GM23338 (cell line): ENCODE measurements around the gene ZFHX3. TPM values are rescaled to one million over a fixed set of nuclear protein-coding genes. Genes with fewer than 3 reads are reported as not detected.
A peak's percentile ranks its signal among the peaks of the same experiment; 100 is the strongest.

Experiments
- ATAC-seq: fragments of 200-7000 bp; cut with Tn5 transposase; 3 replicates; pipeline ENCODE4 v1.9.1; 2020
- DNase-seq: peaks from one replicate; pipeline ENCODE4 v3.0.0-alpha.2; 2015; ENCODE audit warnings: low spot score
- H2AFZ ChIP-seq: fragments of 200-600 bp; sonication (generic); 2 replicates; pipeline ENCODE4 v1.8.0; 2016; ENCODE audit warnings: antibody characterized with exemption, mild to moderate bottlenecking, moderate library complexity
- H3F3A ChIP-seq: fragments of 200-600 bp; sonication (generic); replicated peaks from 2 replicates; pipeline ENCODE4 v1.8.0; 2017; ENCODE audit warnings: antibody characterized with exemption, mixed run types, low read depth
- H3K27ac ChIP-seq: fragments of 200-600 bp; sonication (generic); 2 replicates; pipeline ENCODE4 v1.6.1; 2016; ENCODE audit warnings: low read depth
- H3K27me3 ChIP-seq: fragments of 200-600 bp; sonication (generic); 2 replicates; pipeline ENCODE4 v1.8.0; 2016; ENCODE audit warnings: mild to moderate bottlenecking, mixed run types, moderate library complexity; ENCODE audit not compliant: insufficient read depth
- H3K36me3 ChIP-seq: fragments of 200-600 bp; sonication (generic); 2 replicates; pipeline ENCODE4 v1.8.0; 2016; ENCODE audit warnings: mild to moderate bottlenecking; ENCODE audit not compliant: insufficient read depth
- H3K4me1 ChIP-seq: fragments of 200-600 bp; sonication (generic); 2 replicates; pipeline ENCODE4 v1.8.0; 2016; ENCODE audit warnings: mild to moderate bottlenecking, moderate library complexity; ENCODE audit not compliant: insufficient read depth
- H3K4me2 ChIP-seq: fragments of 200-600 bp; sonication (generic); 2 replicates; pipeline ENCODE4 v1.7.1; 2017; ENCODE audit warnings: mixed run types
- H3K4me3 ChIP-seq: fragments of 200-600 bp; sonication (generic); 2 replicates; pipeline ENCODE4 v1.6.1; 2016; ENCODE audit warnings: mixed run types
- H3K79me2 ChIP-seq: fragments of 200-600 bp; sonication (generic); replicated peaks from 2 replicates; pipeline ENCODE4 v1.8.0; 2017; ENCODE audit warnings: mild to moderate bottlenecking; ENCODE audit not compliant: insufficient read depth
- H3K9me2 ChIP-seq: fragments of 200-600 bp; sonication (generic); 2 replicates; pipeline ENCODE4 v1.8.0; 2017; ENCODE audit not compliant: insufficient read depth
- H4K20me1 ChIP-seq: fragments of 200-600 bp; sonication (generic); replicated peaks from 2 replicates; pipeline ENCODE4 v1.8.0; 2017; ENCODE audit warnings: mild to moderate bottlenecking; ENCODE audit not compliant: insufficient read depth
- H3K27ac Mint-ChIP-seq: 2 replicates; pipeline ENCODE4 v1.8.0; 2020; ENCODE audit warnings: inconsistent platforms, mild to moderate bottlenecking, moderate library complexity, mixed read lengths
- H3K27me3 Mint-ChIP-seq: 3 replicates; pipeline ENCODE4 v1.8.0; 2022; ENCODE audit warnings: low read depth, mild to moderate bottlenecking, moderate library complexity, mixed read lengths, inconsistent platforms; ENCODE audit not compliant: insufficient read depth, poor library complexity
- H3K36me3 Mint-ChIP-seq: 3 replicates; pipeline ENCODE4 v1.8.0; 2021; ENCODE audit warnings: low read depth, mild to moderate bottlenecking, inconsistent platforms, moderate library complexity, mixed read lengths
- H3K4me1 Mint-ChIP-seq: 3 replicates; pipeline ENCODE4 v1.8.0; 2020; ENCODE audit warnings: mild to moderate bottlenecking, inconsistent platforms, mixed read lengths
- H3K4me3 Mint-ChIP-seq: 3 replicates; pipeline ENCODE4 v1.8.0; 2021; ENCODE audit warnings: moderate library complexity, mild to moderate bottlenecking, inconsistent platforms, mixed read lengths
- H3K9me3 Mint-ChIP-seq: 3 replicates; pipeline ENCODE4 v1.8.0; 2020; ENCODE audit warnings: moderate library complexity, mild to moderate bottlenecking, inconsistent platforms, mixed read lengths
- CREB1 ChIP-seq: fragments of 250-450 bp; sonication (Bioruptor Pico); IDR thresholded peaks from 2 replicates; pipeline ENCODE4 v1.5.0; 2020; ENCODE audit warnings: low read depth, mild to moderate bottlenecking, moderate library complexity
- CTCF ChIP-seq, 2 experiments: fragments of 200-600 bp in 1 of 2; sonication (generic) in 1 of 2; conservative IDR thresholded peaks; 2 replicates each; pipeline versions ENCODE4 v1.5.1 to v1.6.1; 2016 to 2017; ENCODE audit warnings: antibody characterized with exemption in 2 of 2, low read depth in 2 of 2, mild to moderate bottlenecking in 2 of 2, moderate library complexity in 1 of 2
- ETS1 ChIP-seq: IDR thresholded peaks from 2 replicates; pipeline ENCODE4 v1.6.1; 2016; ENCODE audit warnings: antibody characterized with exemption
- EZH2 ChIP-seq: fragments of 200-600 bp; sonication (generic); IDR thresholded peaks from one replicate; pipeline ENCODE4 v1.8.0; 2017; ENCODE audit warnings: antibody characterized with exemption, mild to moderate bottlenecking, low read depth; ENCODE audit not compliant: unreplicated experiment
- EZH2phosphoT487 ChIP-seq: fragments of 200-600 bp; sonication (generic); IDR thresholded peaks from one replicate; pipeline ENCODE4 v1.8.1; 2018; ENCODE audit warnings: antibody characterized with exemption; ENCODE audit not compliant: unreplicated experiment
- JUNB ChIP-seq: IDR thresholded peaks from one replicate; pipeline ENCODE4 v1.6.1; 2016; ENCODE audit warnings: antibody characterized with exemption; ENCODE audit not compliant: unreplicated experiment
- NANOG ChIP-seq: IDR thresholded peaks from 2 replicates; pipeline ENCODE4 v1.6.1; 2016; ENCODE audit warnings: antibody characterized with exemption, borderline replicate concordance
- POLR2AphosphoS5 ChIP-seq: IDR thresholded peaks from 2 replicates; pipeline ENCODE4 v1.6.1; 2016; ENCODE audit warnings: antibody characterized with exemption, low read depth
- STAT1 ChIP-seq: IDR thresholded peaks from one replicate; pipeline ENCODE4 v1.6.1; 2016; ENCODE audit warnings: antibody characterized with exemption; ENCODE audit not compliant: unreplicated experiment
- ZNF114 ChIP-seq: fragments of 250-450 bp; sonication (Bioruptor Pico); IDR thresholded peaks from 2 replicates; pipeline ENCODE4 v1.5.0; 2020; ENCODE audit warnings: mild to moderate bottlenecking, moderate library complexity
- ZNF331 ChIP-seq: fragments of 250-450 bp; sonication (Bioruptor Pico); IDR thresholded peaks from 2 replicates; pipeline ENCODE4 v1.5.0; 2020; ENCODE audit warnings: low read depth, mild to moderate bottlenecking, moderate library complexity
- polyA plus RNA-seq: library from polyadenylated mRNA; unstranded; fragments of >200 nt; fragmentation: Nextera tagmentation; extraction: Ambion mirVana; gene quantifications from 2 replicates; pipeline ENCODE4 v1.2.1, GENCODE V29; 2016
- total RNA-seq: library from RNA; depleted of rRNA; stranded (reverse); fragments of >200 nt; shearing (Covaris generic); gene quantifications from 2 replicates; pipeline ENCODE4 v1.2.3, GENCODE V29; 2014
- TF ChIP-seq, protein P1 (sequence below): IDR thresholded peaks from one replicate; pipeline ENCODE4 v1.6.1; 2018; ENCODE audit warnings: antibody characterized with exemption; ENCODE audit not compliant: unreplicated experiment
- TF ChIP-seq, protein P2 (sequence below): fragments of 250-450 bp; sonication (Bioruptor Pico); IDR thresholded peaks from 2 replicates; pipeline ENCODE4 v1.5.0; 2020; ENCODE audit warnings: mild to moderate bottlenecking, moderate library complexity

The ZFHX3 gene
- total and polyA plus RNA-seq, 2 experiments from 2014 or later, result 1.0 to 1.5 TPM

DNA sequence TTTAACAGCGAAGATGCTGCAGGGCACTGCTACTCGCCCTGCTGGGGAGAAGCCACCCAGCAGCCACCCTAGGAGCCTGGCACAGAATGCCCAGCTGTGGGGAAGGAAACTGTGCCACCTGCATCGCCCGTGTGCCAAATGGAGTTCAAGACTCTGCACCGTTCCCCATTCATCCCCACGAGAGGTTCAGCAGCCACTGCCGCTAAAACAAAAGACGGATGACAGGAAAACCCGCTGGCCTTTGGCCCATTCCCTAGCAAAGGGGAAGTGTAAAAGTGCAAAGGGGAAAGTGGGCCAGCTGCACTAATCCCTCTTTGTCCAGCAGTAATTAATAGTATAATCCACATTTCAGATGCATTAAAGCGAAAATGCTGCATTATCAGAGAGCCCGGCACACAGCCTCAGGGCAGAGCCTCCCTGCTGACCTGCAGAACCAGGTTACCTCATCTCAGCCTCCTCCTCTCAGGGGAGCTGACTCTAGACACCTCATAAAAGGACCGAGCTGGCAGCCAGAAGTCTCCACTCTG is 37.7 kb downstream of the ZFHX3 start:
- Mint-ChIP-seq H3K36me3 (no peaks in the 10 kb centered on the region), H3K4me3 (no peak overlapping the region), H3K4me1 (peaks cover 13% of the 10 kb centered on the region), H3K27me3 (peaks cover 2% of the 10 kb centered on the region), H3K27ac (no peak overlapping the region), H3K9me3 (no peaks in the 10 kb centered on the region)
- Histone ChIP-seq H3K4me2 (no peak overlapping the region), H3K79me2 (no peaks in the 10 kb centered on the region), H3K4me3 (no peak overlapping the region), H3F3A (no peaks in the 10 kb centered on the region), H3K27me3 (no peaks in the 10 kb centered on the region), H2AFZ (no peak overlapping the region), H3K9me2 (no peaks in the 10 kb centered on the region), H3K27ac (no peak overlapping the region), H3K4me1 (no peaks in the 10 kb centered on the region; the same call in 1 of the 2 replicates), H4K20me1 (no peaks in the 10 kb centered on the region), H3K36me3 (no peaks in the 10 kb centered on the region)
- TF ChIP-seq NANOG, result no peak
- TF ChIP-seq EZH2, result no peak
- TF ChIP-seq EZH2phosphoT487, result no peak
- no peak for TF ChIP-seq ETS1
- TF ChIP-seq, protein P1, sequence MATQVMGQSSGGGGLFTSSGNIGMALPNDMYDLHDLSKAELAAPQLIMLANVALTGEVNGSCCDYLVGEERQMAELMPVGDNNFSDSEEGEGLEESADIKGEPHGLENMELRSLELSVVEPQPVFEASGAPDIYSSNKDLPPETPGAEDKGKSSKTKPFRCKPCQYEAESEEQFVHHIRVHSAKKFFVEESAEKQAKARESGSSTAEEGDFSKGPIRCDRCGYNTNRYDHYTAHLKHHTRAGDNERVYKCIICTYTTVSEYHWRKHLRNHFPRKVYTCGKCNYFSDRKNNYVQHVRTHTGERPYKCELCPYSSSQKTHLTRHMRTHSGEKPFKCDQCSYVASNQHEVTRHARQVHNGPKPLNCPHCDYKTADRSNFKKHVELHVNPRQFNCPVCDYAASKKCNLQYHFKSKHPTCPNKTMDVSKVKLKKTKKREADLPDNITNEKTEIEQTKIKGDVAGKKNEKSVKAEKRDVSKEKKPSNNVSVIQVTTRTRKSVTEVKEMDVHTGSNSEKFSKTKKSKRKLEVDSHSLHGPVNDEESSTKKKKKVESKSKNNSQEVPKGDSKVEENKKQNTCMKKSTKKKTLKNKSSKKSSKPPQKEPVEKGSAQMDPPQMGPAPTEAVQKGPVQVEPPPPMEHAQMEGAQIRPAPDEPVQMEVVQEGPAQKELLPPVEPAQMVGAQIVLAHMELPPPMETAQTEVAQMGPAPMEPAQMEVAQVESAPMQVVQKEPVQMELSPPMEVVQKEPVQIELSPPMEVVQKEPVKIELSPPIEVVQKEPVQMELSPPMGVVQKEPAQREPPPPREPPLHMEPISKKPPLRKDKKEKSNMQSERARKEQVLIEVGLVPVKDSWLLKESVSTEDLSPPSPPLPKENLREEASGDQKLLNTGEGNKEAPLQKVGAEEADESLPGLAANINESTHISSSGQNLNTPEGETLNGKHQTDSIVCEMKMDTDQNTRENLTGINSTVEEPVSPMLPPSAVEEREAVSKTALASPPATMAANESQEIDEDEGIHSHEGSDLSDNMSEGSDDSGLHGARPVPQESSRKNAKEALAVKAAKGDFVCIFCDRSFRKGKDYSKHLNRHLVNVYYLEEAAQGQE, result no peak
- TF ChIP-seq CREB1 (CRISPR knock-in tag), result no peak
- no peak for TF ChIP-seq CTCF (conservative IDR thresholded peaks at IDR 0.05; ENCODE audit: low read depth in 2 of 2)
- no peak for TF ChIP-seq POLR2AphosphoS5
- TF ChIP-seq ZNF114 (CRISPR knock-in tag), result no peak
- TF ChIP-seq ZNF331 (CRISPR knock-in tag), result no peak
- TF ChIP-seq, protein P2, sequence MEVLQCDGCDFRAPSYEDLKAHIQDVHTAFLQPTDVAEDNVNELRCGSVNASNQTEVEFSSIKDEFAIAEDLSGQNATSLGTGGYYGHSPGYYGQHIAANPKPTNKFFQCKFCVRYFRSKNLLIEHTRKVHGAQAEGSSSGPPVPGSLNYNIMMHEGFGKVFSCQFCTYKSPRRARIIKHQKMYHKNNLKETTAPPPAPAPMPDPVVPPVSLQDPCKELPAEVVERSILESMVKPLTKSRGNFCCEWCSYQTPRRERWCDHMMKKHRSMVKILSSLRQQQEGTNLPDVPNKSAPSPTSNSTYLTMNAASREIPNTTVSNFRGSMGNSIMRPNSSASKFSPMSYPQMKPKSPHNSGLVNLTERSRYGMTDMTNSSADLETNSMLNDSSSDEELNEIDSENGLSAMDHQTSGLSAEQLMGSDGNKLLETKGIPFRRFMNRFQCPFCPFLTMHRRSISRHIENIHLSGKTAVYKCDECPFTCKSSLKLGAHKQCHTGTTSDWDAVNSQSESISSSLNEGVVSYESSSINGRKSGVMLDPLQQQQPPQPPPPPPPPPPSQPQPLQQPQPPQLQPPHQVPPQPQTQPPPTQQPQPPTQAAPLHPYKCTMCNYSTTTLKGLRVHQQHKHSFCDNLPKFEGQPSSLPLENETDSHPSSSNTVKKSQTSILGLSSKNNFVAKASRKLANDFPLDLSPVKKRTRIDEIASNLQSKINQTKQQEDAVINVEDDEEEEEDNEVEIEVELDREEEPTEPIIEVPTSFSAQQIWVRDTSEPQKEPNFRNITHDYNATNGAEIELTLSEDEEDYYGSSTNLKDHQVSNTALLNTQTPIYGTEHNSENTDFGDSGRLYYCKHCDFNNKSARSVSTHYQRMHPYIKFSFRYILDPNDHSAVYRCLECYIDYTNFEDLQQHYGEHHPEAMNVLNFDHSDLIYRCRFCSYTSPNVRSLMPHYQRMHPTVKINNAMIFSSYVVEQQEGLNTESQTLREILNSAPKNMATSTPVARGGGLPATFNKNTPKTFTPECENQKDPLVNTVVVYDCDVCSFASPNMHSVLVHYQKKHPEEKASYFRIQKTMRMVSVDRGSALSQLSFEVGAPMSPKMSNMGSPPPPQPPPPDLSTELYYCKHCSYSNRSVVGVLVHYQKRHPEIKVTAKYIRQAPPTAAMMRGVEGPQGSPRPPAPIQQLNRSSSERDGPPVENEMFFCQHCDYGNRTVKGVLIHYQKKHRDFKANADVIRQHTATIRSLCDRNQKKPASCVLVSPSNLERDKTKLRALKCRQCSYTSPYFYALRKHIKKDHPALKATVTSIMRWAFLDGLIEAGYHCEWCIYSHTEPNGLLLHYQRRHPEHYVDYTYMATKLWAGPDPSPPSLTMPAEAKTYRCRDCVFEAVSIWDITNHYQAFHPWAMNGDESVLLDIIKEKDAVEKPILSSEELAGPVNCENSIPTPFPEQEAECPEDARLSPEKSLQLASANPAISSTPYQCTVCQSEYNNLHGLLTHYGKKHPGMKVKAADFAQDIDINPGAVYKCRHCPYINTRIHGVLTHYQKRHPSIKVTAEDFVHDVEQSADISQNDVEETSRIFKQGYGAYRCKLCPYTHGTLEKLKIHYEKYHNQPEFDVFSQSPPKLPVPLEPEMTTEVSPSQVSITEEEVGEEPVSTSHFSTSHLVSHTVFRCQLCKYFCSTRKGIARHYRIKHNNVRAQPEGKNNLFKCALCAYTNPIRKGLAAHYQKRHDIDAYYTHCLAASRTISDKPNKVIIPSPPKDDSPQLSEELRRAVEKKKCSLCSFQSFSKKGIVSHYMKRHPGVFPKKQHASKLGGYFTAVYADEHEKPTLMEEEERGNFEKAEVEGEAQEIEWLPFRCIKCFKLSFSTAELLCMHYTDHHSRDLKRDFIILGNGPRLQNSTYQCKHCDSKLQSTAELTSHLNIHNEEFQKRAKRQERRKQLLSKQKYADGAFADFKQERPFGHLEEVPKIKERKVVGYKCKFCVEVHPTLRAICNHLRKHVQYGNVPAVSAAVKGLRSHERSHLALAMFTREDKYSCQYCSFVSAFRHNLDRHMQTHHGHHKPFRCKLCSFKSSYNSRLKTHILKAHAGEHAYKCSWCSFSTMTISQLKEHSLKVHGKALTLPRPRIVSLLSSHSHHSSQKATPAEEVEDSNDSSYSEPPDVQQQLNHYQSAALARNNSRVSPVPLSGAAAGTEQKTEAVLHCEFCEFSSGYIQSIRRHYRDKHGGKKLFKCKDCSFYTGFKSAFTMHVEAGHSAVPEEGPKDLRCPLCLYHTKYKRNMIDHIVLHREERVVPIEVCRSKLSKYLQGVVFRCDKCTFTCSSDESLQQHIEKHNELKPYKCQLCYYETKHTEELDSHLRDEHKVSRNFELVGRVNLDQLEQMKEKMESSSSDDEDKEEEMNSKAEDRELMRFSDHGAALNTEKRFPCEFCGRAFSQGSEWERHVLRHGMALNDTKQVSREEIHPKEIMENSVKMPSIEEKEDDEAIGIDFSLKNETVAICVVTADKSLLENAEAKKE (CRISPR knock-in tag), result no peak
- no peak for TF ChIP-seq STAT1
- TF ChIP-seq JUNB, result no peak
- ATAC-seq (peak; percentile 59; the same call in 2 of the 3 replicates), DNase-seq (no peak)
